NCI-H1417 treated with DMSO at 0.1 percent for 48 hours (cell line): ENCODE measurements around the gene SPTB.

Experiments used
- DNase-seq: peaks from one replicate; lab custom pipeline; 2025; lab: John Stamatoyannopoulos, UW

SPTB gene

GRCh38 chr14:64765740-64766302 lies 113.9 kb downstream of the SPTB start:
- DNase-seq = no peak

DNA sequence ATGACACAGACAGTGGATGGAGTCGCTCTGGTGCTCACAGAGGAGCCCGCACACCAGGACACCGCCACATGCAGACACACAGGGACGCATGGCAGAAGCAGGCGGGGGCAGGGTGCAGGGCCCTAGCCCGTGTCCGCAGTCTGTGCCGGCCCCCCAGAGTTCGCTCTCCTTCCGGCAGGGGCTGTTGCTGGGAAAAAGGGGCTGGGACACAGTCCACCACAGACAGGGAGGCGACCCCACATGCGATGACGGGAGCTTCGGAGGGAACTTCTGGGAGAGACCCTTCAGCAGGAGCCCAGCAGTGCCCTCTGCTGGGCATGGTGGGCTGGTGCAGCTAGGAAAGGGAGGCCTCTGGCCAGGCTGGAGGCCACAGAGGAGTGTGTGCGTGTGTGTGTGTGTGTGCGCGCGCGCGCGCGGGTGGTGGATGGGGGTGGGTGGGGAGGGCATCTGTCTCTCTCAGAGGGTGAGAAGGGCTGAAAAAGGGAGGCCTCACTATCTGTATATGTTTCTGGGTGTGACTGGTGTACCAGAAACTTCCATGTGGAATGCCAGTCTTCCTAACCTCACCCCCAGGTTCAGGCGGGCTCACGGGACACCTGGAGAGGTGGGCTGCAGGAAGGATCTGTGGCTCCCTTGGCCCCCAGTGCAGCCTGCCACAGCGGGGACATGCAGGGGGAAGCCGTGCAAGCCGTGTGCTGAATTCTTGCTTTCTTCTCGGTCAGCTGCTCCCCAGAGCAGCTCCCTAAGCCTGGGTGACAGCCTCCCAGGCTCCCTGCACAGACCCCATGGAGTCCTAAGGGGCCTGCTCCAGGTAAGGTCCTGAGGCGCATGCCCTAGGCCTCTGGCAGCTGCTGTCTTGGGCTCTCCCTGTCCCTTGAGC lies 114.8 kb downstream of the SPTB start:
- DNase-seq = no peak

- DNase-seq = no peak
These were observed 115.7 kb downstream of the SPTB start for GRCh38 chr14:64763801-64764621.

DNA sequence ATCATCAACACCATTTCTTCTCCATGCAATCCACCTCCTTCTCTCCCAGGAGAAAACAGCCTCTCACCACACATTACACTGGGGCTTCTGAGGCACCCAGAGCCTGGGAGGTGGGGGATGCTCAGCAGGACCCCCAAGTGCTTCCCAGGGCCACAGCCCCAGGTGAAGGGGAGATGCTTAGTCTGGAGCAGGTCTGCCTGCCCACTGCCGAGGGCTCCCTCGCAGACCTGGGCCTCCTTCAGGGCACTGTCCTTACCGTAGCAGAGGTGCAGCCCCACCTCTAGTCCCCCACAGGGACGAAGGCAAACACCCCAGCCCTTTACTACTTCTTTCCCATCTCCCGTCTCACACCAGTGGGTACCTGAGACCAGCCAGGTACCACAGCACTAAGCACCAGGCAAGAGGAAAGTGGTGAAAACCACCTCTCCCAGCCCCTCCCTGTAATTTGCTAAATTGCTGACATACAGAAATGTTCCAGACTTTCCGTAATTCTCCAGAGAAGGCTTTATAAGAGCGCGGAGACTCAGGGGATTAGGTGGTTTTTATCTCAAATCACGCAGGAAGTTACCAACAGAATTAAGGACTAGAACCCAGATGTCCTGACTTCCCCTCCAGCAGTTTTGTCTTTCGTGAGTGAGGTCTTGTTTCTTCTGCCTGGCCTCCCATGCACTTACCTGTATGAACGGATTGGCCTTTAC lies 116.5 kb downstream of the SPTB start:
- DNase-seq = no peak

- peak; percentile 59 for DNase-seq
These were observed 117.4 kb downstream of the SPTB start for GRCh38 chr14:64762044-64763034.

DNA sequence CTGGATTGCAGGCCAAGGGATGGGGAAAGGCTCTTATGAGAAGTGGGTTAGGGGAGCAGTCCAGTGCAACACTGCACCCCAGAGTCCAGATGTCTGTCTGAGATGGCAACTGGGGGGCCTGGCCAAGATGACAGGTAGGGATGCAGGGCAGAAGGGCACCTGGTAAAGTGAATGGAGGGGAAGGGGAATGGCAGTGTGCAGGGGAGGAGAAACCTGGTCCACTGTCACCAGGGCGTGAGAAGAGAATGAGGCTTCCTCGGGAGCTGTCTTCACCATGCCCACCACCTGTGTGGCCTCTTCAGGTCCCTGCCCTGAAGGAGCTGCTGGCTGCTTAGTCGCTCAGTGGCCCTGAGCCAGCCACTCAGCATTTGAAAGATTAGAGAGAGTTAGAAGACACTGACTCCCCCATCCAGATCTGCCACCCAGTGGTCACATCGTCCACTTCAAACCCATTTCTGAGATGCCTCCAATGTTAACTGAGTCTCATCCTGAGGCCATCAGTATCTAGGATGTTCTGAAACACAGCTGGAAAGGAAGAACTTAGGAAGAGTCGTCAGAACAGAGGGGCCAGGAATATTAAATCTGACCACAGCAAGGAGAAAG lies 118.2 kb downstream of the SPTB start:
- DNase-seq = no peak

DNA sequence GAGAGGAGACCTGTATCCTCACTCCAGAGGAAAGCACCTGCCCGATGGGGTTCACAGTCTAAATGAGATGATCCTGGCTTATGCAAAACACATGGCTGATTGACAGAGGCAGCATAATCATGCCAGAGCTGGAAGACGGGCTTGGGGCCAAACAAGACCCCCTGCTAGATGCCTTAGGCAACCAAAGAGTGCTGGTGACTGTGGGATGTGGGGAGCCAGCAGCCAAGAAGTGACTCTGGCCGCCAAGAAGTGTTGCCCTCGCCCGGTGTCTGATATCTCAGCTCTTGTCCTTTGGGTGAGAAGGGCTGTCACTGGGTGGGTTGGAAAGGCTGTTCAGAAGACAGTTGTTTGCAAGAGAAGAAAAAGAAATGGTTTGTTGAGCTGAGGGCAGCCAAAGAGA lies 118.8 kb downstream of the SPTB start:
- no peak for DNase-seq

- DNase-seq = no peak
These were observed 119.5 kb downstream of the SPTB start for GRCh38 chr14:64760146-64760755.

- no peak for DNase-seq
These were observed 120.2 kb downstream of the SPTB start for GRCh38 chr14:64759555-64759938.

- no peak for DNase-seq
These were observed 120.8 kb downstream of the SPTB start for GRCh38 chr14:64758691-64759554.

GRCh38 chr14:64758025-64758521 lies 121.6 kb downstream of the SPTB start:
- no peak for DNase-seq

DNA sequence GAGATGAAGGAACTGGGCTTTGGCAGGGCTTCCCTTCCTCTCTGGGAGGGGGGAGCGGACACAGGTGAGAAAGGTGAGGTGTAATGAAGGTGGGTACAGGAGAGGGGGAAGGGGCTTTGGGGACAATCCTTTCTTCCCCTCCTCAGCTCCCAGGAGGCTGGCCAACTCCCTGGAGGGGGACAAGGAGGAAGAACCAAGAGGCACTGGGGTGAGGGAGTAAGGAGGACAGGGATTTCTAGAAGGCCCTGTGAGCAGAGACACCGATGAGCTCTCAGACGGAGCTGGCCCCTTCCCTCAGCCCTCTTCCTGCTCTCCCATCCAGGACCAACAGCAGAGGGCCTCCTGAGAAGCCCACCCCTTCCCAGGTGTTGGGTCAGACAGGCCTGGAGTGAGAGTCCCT lies 122.1 kb downstream of the SPTB start:
- no peak for DNase-seq

DNA sequence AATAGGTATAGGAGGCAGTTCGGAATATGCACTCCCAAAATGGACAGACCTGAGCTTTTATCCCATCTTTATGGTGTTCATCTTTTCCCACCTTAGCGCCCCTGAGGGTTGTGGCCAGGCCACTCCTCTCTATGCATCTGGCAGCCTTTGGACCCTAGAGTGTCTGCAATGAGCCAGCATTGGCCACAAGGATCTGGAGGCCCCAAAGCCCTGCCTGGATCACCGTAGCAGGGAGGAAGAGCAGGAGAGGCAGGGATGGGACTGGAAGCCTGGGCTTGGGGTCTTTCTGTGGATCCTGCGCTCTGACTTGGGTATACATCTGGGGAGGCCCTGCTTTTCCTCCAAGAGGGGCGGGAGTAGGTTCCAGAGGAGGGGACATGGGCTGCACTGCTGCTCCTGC lies 123.0 kb downstream of the SPTB start:
- DNase-seq = no peak

DNA sequence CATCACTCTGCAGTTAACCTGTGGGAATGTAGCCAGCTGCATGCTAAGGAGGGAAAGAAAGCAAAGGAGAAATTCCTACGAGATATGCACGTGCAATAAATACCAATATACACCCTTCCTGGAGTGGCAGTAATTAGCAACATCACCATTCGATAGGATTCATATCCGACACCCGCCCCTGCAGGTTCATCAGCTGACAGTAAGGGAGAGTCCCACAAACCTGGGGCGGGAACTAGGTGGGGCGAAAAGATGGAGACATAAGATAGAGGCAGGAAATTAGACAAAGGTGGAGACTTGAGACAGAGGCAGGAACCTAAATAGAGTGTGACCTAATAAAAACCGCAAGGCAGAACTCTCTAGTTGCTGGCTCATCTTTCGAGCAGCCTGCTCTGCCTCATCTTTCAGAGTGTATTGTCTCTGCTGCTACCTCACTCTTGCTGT lies 123.9 kb downstream of the SPTB start:
- DNase-seq = no peak

GRCh38 chr14:64754685-64755084 lies 125.0 kb downstream of the SPTB start:
- DNase-seq = no peak

- no peak for DNase-seq
These were observed 125.7 kb downstream of the SPTB start for GRCh38 chr14:64753999-64754398.

DNA sequence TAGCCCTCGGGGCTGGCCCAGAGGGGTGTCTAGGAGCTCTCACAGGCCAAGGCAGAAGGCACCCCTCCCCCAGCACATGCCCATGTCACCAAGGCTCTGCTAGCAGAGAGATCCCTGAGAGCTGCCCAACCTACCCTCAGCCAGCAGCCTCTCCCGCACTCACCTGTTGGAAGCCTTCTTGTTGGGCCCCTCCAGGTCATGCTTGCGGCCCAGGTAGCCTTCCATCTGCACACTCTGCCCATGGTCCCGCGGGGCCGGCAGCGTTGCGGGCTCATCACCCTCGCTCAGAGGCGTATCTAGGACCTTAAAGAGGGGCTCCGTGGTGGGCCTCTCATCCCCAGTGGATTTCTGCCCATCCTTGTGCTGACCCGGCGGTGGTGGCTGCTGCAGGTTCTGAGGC lies 126.3 kb downstream of the SPTB start:
- no peak for DNase-seq

- no peak for DNase-seq
These were observed 126.8 kb downstream of the SPTB start for GRCh38 chr14:64752909-64753308.
